Endothelial cell of umbilical vein (primary cell): Measurements from ENCODE around the gene BOD1L1. TPM values are rescaled to one million over a fixed set of nuclear protein-coding genes. Genes with fewer than 3 reads are reported as not detected.

Experiments used
- BruUV-seq: library from RNA; stranded (reverse); fragments of 400-500 nt; replicated peaks from 2 replicates; lab custom pipeline; 2021; lab: Mats Ljungman, UMichigan
- CTCF ChIA-PET: fragments of 300-600, 350-600 bp; sonication (Branson Sonifier 250); formaldehyde crosslinking; loops from one replicate; lab custom pipeline; 2021; ENCODE audit warnings: antibody characterized with exemption, inconsistent platforms; lab: Charles Lee
- POLR2A ChIA-PET: fragments of 300-600, 350-600 bp; sonication (Branson Sonifier 250); formaldehyde crosslinking; loops from one replicate; lab custom pipeline; 2021; ENCODE audit warnings: antibody characterized with exemption, inconsistent platforms; lab: Charles Lee
- DNase-seq: peaks from one replicate; pipeline ENCODE4 v3.0.0-alpha.2; 2011; ENCODE audit warnings: low read depth, low spot score
- FAIRE-seq: peaks from 2 replicates; lab custom pipeline; 2011; peaks lifted over from hg19 to GRCh38; lab: Jason Lieb, UNC
- H2AFZ ChIP-seq: 2 replicates; pipeline ENCODE4 v1.6.0; 2012; ENCODE audit warnings: low read depth, low read length, control low read depth, inconsistent platforms
- H3K27ac ChIP-seq: 2 replicates; pipeline ENCODE4 v1.5.1; 2011; ENCODE audit warnings: low read depth, mild to moderate bottlenecking, control low read depth, low read length, moderate library complexity; ENCODE audit not compliant: insufficient read depth
- H3K27me3 ChIP-seq, 2 experiments: 2 replicates each; pipeline versions ENCODE4 v1.6.0 to v1.6.1; 2011; ENCODE audit warnings: low read length in 2 of 2, mixed read lengths in 1 of 2; ENCODE audit not compliant: control insufficient read depth in 2 of 2, insufficient read depth in 2 of 2
- H3K36me3 ChIP-seq, 2 experiments: 2 replicates in 1 of 2; 3 replicates in 1 of 2; pipeline ENCODE4 v1.5.1; 2011; ENCODE audit warnings: low read length in 2 of 2, mild to moderate bottlenecking in 1 of 2, moderate library complexity in 1 of 2; ENCODE audit not compliant: control insufficient read depth in 2 of 2, insufficient read depth in 2 of 2; ENCODE audit errors: extremely low read depth in 1 of 2
- H3K4me1 ChIP-seq: 3 replicates; pipeline ENCODE4 v1.5.1; 2011; ENCODE audit warnings: mild to moderate bottlenecking, low read length; ENCODE audit not compliant: control insufficient read depth, insufficient read depth; ENCODE audit errors: extremely low read depth
- H3K4me2 ChIP-seq: 2 replicates; pipeline ENCODE4 v1.6.1; 2011; ENCODE audit warnings: low read length, control low read depth, mixed read lengths; ENCODE audit not compliant: insufficient read depth
- H3K4me3 ChIP-seq, 3 experiments: fragments of 200-600 bp in 1 of 3; sonication (generic), shearing (Covaris generic) in 1 of 3; replicated peaks in 1 of 3; 2 replicates each; pipeline ENCODE4 v1.5.1; 2011 to 2016; ENCODE audit warnings: control low read depth in 3 of 3, low read length in 3 of 3, mild to moderate bottlenecking in 2 of 3, inconsistent platforms in 1 of 3, low read depth in 1 of 3, moderate library complexity in 1 of 3; ENCODE audit not compliant: insufficient read depth in 1 of 3
- H3K79me2 ChIP-seq: 2 replicates; pipeline ENCODE4 v1.6.0; 2012; ENCODE audit warnings: low read length, inconsistent platforms; ENCODE audit not compliant: control insufficient read depth, insufficient read depth
- H3K9ac ChIP-seq: replicated peaks from 2 replicates; pipeline ENCODE3; 2011; ENCODE audit warnings: low read length, control low read depth; ENCODE audit not compliant: insufficient read depth; ENCODE audit errors: extremely low read depth
- H3K9me1 ChIP-seq: replicated peaks from 3 replicates; pipeline ENCODE4 v1.6.0; 2011; ENCODE audit warnings: mild to moderate bottlenecking, low read length; ENCODE audit not compliant: control insufficient read depth, insufficient read depth; ENCODE audit errors: extremely low read depth
- H3K9me3 ChIP-seq: replicated peaks from 2 replicates; pipeline ENCODE4 v1.5.1; 2012; ENCODE audit warnings: low read length, inconsistent platforms; ENCODE audit not compliant: control insufficient read depth, insufficient read depth
- H4K20me1 ChIP-seq: replicated peaks from 2 replicates; pipeline ENCODE3; 2011; ENCODE audit warnings: mild to moderate bottlenecking, low read length; ENCODE audit not compliant: control insufficient read depth, insufficient read depth; ENCODE audit errors: extremely low read depth
- CTCF ChIP-seq, 2 donors: IDR thresholded peaks; 1 replicate in 1 of 2; 2 replicates in 1 of 2; pipeline ENCODE4 v1.5.1; 2011; ENCODE audit warnings: low read length in 2 of 2, mild to moderate bottlenecking in 2 of 2, moderate library complexity in 2 of 2, control low read depth in 1 of 2, inconsistent platforms in 1 of 2, low read depth in 1 of 2; ENCODE audit not compliant: insufficient read depth in 1 of 2; ENCODE audit errors: extremely low read depth in 1 of 2
- EZH2 ChIP-seq: IDR thresholded peaks from 2 replicates; pipeline ENCODE4 v1.6.1; 2012; ENCODE audit warnings: borderline replicate concordance, low read depth, mild to moderate bottlenecking, moderate library complexity, low read length, inconsistent platforms; ENCODE audit not compliant: severe bottlenecking
- FOS ChIP-seq: IDR thresholded peaks from 2 replicates; pipeline ENCODE4 v1.6.1; 2011; ENCODE audit warnings: mild to moderate bottlenecking, low read length, moderate library complexity, borderline replicate concordance; ENCODE audit not compliant: insufficient read depth
- MAX ChIP-seq: IDR thresholded peaks from 2 replicates; pipeline ENCODE4 v1.6.1; 2011; ENCODE audit not compliant: insufficient read depth, insufficient read length
- MYC ChIP-seq: IDR thresholded peaks from one replicate; pipeline ENCODE4 v1.6.1; 2011; ENCODE audit warnings: mild to moderate bottlenecking, low read depth, low read length
- POLR2AphosphoS5 ChIP-seq: IDR thresholded peaks from 2 replicates; pipeline ENCODE4 v1.6.1; 2012; ENCODE audit warnings: low read depth, mild to moderate bottlenecking, control low read depth, low read length, moderate library complexity; ENCODE audit not compliant: insufficient read depth
- dilution Hi-C: fragments of 300-500 bp; cut with MboI; formaldehyde crosslinking; loops from one replicate; pipeline ENCODE4 v1.15.0; 2019; ENCODE audit warnings: low sequenced_read_pairs; ENCODE audit not compliant: extremely low pct_ligation_motif_present
- intact Hi-C: fragments of 100-400 bp; cut with micrococcal nuclease; formaldehyde crosslinking; loops from one replicate; pipeline ENCODE4 v1.10.0; 2022
- polyA plus RNA-seq, 4 experiments: library from polyadenylated mRNA; depleted of rRNA in 3 of 4; stranded (reverse) in 3 of 4; unstranded in 1 of 4; fragments of >200 nt; gene quantifications; 2 replicates each; pipeline versions ENCODE4 v1.2.1 to v1.2.3, GENCODE V29; 2011 to 2012; ENCODE audit warnings: missing spikeins in 1 of 4
- total RNA-seq: library from RNA; stranded (reverse); gene quantifications from 2 replicates; pipeline ENCODE4 v1.2.3, GENCODE V29; 2021

Gene BOD1L1
- total and polyA plus RNA-seq, 2 donors (not counting 3 experiments of a cell fraction or from before 2014, with no cell fraction given), result 5.2 to 31.2 TPM

GRCh38 chr4:13538427-13538973 is 89.0 kb downstream of the BOD1L1 start:
- Histone ChIP-seq H3K27ac (no peak overlapping the region), H3K4me2 (no peak overlapping the region), H3K4me1 (no peaks in the 10 kb centered on the region), H3K9me3 (no peaks in the 10 kb centered on the region), H3K9ac (no peak overlapping the region), H4K20me1 (no peaks in the 10 kb centered on the region), H3K27me3 (peaks cover 98 to 100% of the 10 kb centered on the region in 2 experiments), H3K36me3 (no peaks in the 10 kb centered on the region), H3K9me1 (no peaks in the 10 kb centered on the region), H3K79me2 (no peaks in the 10 kb centered on the region), H3K4me3 (no peak overlapping the region), H2AFZ (no peak overlapping the region)
- no TSS peak for BruUV-seq
- ChIA-PET CTCF (interaction anchor here (1.5 kb wide), 1 partner anchor 8 kb away, joined by 4 read pairs; no protein-coding TSS in a partner anchor), POLR2A (no interaction called here)
- intact Hi-C loops (no loop called here), dilution Hi-C loops (no loop called here)
- no peak for FAIRE-seq
- TF ChIP-seq MAX (no peak), EZH2 (peak; percentile 87)
- no peak for DNase-seq

GRCh38 chr4:13537832-13538177 is 89.7 kb downstream of the BOD1L1 start:
- DNase-seq (no peak), FAIRE-seq (no peak)
- Histone ChIP-seq H3K4me1 (no peaks in the 10 kb centered on the region), H3K27me3 (peaks cover 96 to 99% of the 10 kb centered on the region in 2 experiments), H2AFZ (no peak overlapping the region), H3K36me3 (no peaks in the 10 kb centered on the region), H3K4me3 (no peak overlapping the region), H3K4me2 (no peak overlapping the region), H3K9me1 (no peaks in the 10 kb centered on the region), H3K9me3 (no peaks in the 10 kb centered on the region), H4K20me1 (no peaks in the 10 kb centered on the region), H3K9ac (no peak overlapping the region), H3K79me2 (no peaks in the 10 kb centered on the region), H3K27ac (no peak overlapping the region)
- BruUV-seq, result no TSS peak
- TF ChIP-seq MYC (no peak), MAX (no peak), EZH2 (no peak), CTCF (IDR thresholded peaks at IDR 0.05; ENCODE audit: extremely low read depth in 1 of 2, insufficient read depth in 1 of 2, low read depth in 1 of 2, low read length in 2 of 2) (no peak), FOS (no peak), POLR2AphosphoS5 (no peak)
- CTCF ChIA-PET, result interaction anchor here (2.1 kb wide), 1 partner anchor 12 kb away, joined by 6 read pairs; no protein-coding TSS in a partner anchor
- POLR2A ChIA-PET, result no interaction called here
- intact Hi-C loops (no loop called here), dilution Hi-C loops (no loop called here)
